Astrocyte of the cerebellum (primary cell): Measurements from ENCODE around the gene FOXB2.
A peak's percentile ranks its signal among the peaks of the same experiment; 100 is the strongest.

Source experiments
- DNase-seq: peaks from one replicate; pipeline ENCODE4 v3.0.0-alpha.2; 2011; ENCODE audit warnings: low read depth
- H3K4me3 ChIP-seq: 2 replicates; pipeline ENCODE4 v1.5.1; 2011; ENCODE audit warnings: mild to moderate bottlenecking, low read depth, low read length, moderate library complexity
- in situ Hi-C: cut with HindIII; loops from 2 replicates; pipeline ENCODE4 v1.10.0; 2017; ENCODE audit warnings: low sequenced_read_pairs
- TF ChIP-seq, protein P1 (sequence below): IDR thresholded peaks from 2 replicates; pipeline ENCODE4 v1.5.1; 2012; ENCODE audit warnings: low read length, low read depth, moderate library complexity, mild to moderate bottlenecking; ENCODE audit errors: missing control alignments

The FOXB2 gene

DNA sequence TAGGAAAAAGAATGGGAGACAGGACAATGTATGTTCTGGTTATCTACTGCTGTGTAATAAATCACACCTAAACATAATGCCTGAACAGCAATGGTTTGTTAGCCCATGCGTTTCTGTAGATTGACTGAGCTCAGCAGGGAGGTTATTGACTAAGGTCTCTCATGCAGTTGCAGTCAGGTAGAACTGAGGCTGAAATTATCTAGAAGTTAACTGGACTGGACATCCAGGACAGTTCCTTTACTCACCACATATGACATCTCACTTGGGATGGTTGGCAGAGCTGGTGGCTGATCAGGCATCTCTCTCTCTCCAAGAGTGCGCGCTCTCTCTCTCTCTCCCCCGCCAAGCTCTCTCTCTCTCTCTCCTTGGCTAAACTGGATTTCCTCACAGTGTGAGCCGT lies 8.9 kb upstream of the FOXB2 start:
- TF ChIP-seq, protein P1, sequence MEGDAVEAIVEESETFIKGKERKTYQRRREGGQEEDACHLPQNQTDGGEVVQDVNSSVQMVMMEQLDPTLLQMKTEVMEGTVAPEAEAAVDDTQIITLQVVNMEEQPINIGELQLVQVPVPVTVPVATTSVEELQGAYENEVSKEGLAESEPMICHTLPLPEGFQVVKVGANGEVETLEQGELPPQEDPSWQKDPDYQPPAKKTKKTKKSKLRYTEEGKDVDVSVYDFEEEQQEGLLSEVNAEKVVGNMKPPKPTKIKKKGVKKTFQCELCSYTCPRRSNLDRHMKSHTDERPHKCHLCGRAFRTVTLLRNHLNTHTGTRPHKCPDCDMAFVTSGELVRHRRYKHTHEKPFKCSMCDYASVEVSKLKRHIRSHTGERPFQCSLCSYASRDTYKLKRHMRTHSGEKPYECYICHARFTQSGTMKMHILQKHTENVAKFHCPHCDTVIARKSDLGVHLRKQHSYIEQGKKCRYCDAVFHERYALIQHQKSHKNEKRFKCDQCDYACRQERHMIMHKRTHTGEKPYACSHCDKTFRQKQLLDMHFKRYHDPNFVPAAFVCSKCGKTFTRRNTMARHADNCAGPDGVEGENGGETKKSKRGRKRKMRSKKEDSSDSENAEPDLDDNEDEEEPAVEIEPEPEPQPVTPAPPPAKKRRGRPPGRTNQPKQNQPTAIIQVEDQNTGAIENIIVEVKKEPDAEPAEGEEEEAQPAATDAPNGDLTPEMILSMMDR = no peak
- in situ Hi-C loops = no loop called here
- H3K4me3 ChIP-seq = no peak overlapping the region

DNA sequence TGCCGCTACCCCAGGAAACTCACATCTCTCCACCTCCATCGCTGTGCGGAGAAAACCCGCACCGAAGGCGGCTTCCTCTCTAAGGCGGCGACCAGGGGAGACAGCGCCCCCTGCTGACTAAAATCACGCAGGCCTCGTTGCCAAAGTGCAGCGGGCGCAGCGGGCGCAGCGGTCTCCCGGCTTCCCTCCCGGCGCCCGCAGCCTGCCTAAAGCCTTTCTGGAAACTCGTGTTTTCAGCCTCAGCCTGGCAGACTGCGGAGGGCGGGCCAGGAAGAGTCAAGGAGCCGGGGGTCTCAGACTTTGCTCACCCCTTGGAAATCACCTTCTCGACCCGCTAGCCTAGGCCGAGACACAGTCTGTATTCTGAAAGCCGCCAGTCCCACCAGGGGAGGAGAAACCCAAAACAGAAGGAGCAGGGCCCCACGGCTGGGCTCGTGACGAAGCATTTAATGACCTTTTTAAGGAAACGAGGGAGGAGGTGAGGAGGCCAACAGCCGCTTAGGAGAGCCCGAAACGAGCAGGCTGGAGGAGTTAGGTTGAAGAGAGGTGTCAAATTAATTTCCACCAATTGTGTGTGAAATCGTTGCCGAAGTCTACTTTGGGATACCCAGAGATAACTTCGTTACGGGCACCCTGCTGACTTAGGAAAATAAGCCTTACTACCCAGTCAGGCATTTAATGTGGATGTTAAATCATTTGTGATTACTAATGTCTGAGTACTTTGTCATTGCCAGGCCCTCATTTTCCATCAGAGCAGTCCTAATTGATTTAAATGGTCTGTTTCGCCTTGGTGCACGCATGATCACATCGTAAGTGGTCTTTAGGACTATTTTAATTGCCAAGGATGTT lies 7.3 kb upstream of the FOXB2 start:
- no peak for DNase-seq
- in situ Hi-C loops = no loop called here
- H3K4me3 ChIP-seq = peak overlapping the region; percentile 12
- TF ChIP-seq, protein P1 = peak; percentile 74

More for the DNA sequence above, 8.9 kb upstream of the FOXB2 start:
- DNase-seq = no peak

DNA sequence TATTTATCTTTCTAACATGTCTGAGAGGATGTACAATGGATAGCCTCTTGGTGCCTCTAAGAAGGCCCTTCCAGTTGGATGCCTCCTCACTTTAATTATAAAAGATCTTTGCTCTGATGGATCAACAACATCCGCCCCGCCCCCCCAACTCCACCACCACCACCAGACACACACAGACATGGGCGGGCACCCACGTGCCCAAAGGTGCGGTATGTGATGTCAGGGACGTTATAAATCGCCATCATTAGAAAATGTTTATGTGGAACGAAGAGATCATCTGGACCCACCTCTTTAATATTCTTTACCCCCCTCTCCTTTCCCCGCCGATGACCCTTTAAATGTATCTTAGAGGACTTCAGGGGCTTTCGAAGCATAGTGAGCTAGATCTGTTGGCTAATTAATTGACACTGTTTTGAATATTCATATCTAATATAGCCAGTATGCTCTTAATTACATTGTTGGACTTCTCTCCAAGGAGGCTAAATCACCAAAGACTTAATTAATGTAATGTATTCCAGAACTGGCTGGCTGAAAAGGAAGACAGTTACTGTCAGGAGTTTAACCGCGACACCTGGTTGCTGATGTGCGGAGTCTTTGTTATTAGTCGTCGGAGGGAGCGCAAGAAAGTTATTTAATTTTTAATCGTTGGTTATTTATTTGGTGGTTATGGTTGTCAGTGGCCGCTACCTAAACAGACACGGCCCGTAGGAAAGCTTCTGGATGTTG lies 6.1 kb upstream of the FOXB2 start:
- DNase-seq = no peak
- in situ Hi-C loops = no loop called here
- H3K4me3 ChIP-seq = no peak overlapping the region
- TF ChIP-seq, protein P1 = no peak

DNA sequence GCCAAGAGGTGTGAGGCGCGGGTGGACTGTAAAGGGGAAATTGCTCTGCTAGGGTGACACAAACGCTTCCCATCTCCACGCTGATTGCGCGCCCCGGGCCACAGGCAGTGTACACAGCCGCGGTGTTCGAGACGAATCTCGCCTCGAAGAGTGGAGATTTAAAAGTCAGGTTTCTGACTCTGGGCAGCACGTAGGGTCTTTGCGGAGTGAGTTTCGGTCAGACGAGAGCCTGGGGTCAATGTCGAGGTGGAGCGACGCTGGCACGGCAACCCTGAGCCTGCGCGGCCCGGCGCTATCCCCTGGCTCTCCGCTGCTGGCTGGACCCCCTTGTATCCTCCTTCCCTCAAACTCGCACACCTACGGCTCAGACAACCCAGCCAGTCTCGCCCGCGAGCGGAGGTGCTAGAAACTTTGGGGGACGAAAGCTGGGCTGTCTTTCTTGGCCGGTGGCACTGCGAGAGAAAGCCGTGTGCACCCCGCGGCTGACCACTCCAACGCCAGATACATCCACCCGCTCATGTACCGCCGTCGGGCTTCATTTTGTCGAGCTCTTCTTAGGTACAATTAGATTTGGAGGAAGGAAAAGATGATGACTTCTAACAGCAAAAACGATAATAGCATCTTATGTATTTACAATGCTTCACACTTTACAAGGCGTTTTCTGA lies 5.4 kb upstream of the FOXB2 start:
- TF ChIP-seq, protein P1 = no peak
- in situ Hi-C loops = no loop called here
- DNase-seq = no peak

DNA sequence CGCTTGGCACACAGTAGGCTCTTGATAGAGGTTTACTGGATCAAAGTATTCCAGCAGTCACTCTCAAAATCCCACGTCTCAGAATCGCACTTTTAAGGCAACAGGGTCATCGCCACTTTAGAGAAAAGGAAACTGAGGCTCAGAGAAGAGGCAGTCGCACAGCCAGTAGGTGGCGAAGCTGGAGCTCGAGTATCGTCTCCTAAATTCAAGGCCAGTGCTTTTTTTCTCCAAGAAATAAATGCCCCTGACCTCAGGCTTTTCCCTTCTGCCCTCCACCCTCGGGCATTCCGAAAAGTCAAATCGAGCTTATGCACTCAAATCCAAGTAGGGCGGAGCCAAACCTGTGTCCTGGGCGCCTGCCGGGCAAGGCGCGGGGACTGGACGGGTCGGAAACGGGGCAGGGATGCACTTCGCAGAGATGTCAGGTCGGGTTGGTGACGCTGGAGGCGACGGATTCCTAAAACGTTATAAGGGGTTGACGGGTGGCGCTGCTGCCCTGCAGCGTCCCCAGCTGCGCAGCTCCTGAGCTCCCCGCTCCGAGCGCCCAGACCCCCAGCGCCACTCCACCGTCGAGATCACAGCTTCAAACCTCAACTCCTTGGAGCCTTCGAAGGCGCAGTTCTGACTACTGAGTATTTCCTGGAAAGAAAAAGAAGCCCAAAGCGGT lies 4.7 kb upstream of the FOXB2 start:
- DNase-seq = no peak
- TF ChIP-seq, protein P1 = peak; percentile 42
- in situ Hi-C loops = no loop called here
- H3K4me3 ChIP-seq = no peak overlapping the region

More for the DNA sequence above, 5.4 kb upstream of the FOXB2 start:
- no peak overlapping the region for H3K4me3 ChIP-seq
